Stimulated activated CD8-positive, alpha-beta memory T cell treated with anti-CD3 and anti-CD28 coated beads, Interleukin-4, amount 100 ng/mL, for 48 hours (primary cell): Measurements from ENCODE around the gene HMG20B.

Source experiments
- DNase-seq: peaks from one replicate; pipeline ENCODE4 v3.0.0-alpha.2; 2020

Gene HMG20B

GRCh38 chr19:3608079-3608641 is 35.4 kb downstream of the HMG20B start:
- no peak for DNase-seq

GRCh38 chr19:3608750-3609322 is 36.1 kb downstream of the HMG20B start:
- DNase-seq, result no peak

- no peak for DNase-seq
Observed at GRCh38 chr19:3609779-3610719, 37.3 kb downstream of the HMG20B start.

GRCh38 chr19:3610745-3611717 is 38.3 kb downstream of the HMG20B start:
- DNase-seq, result no peak

- DNase-seq, result no peak
Observed at GRCh38 chr19:3611841-3612240, 39.1 kb downstream of the HMG20B start.

GRCh38 chr19:3612330-3612729 is 39.6 kb downstream of the HMG20B start:
- no peak for DNase-seq

- no peak for DNase-seq
Observed at GRCh38 chr19:3612901-3613741, 40.4 kb downstream of the HMG20B start.

GRCh38 chr19:3613818-3614661 is 41.3 kb downstream of the HMG20B start:
- no peak for DNase-seq

- no peak for DNase-seq
Observed at GRCh38 chr19:3614858-3615505, 42.2 kb downstream of the HMG20B start.

GRCh38 chr19:3615524-3616135 is 42.9 kb downstream of the HMG20B start:
- no peak for DNase-seq

- DNase-seq, result no peak
Observed at GRCh38 chr19:3617463-3617862, 44.7 kb downstream of the HMG20B start.

- DNase-seq, result peak; percentile 80
Observed at GRCh38 chr19:3618144-3618810, 45.5 kb downstream of the HMG20B start.

GRCh38 chr19:3618811-3619630 is 46.3 kb downstream of the HMG20B start:
- DNase-seq, result no peak

GRCh38 chr19:3619631-3620012 is 46.9 kb downstream of the HMG20B start:
- no peak for DNase-seq

GRCh38 chr19:3620145-3620816 is 47.5 kb downstream of the HMG20B start:
- DNase-seq, result no peak

- DNase-seq, result no peak
Observed at GRCh38 chr19:3620817-3621547, 48.2 kb downstream of the HMG20B start.

- DNase-seq, result no peak
Observed at GRCh38 chr19:3621689-3622088, 48.9 kb downstream of the HMG20B start.
